GM10847 (cell line): ENCODE measurements around the gene C14orf180.

Source experiments
- POLR2A ChIP-seq: IDR thresholded peaks from 2 replicates; pipeline ENCODE4 v1.6.1; 2011; ENCODE audit not compliant: insufficient read length; ENCODE audit errors: extremely low read depth

The C14orf180 gene

GRCh38 chr14:104600141-104600643, 20.6 kb downstream of the C14orf180 start:
- TF ChIP-seq POLR2A, result no peak

GRCh38 chr14:104600805-104601204, 21.2 kb downstream of the C14orf180 start:
- no peak for TF ChIP-seq POLR2A

- no peak for TF ChIP-seq POLR2A
These were observed 22.2 kb downstream of the C14orf180 start for GRCh38 chr14:104601786-104602185.

- no peak for TF ChIP-seq POLR2A
These were observed 22.9 kb downstream of the C14orf180 start for GRCh38 chr14:104602315-104602932.

GRCh38 chr14:104602933-104603325, 23.4 kb downstream of the C14orf180 start:
- TF ChIP-seq POLR2A, result no peak

- TF ChIP-seq POLR2A, result no peak
These were observed 24.3 kb downstream of the C14orf180 start for GRCh38 chr14:104603711-104604401.

GRCh38 chr14:104604458-104605449, 25.2 kb downstream of the C14orf180 start, which contains the start of gene TMEM179:
TSS of gene TMEM179 (minus strand) at chr14:104604772. CDS start at chr14:104604741, 31 bp downstream.
- no peak for TF ChIP-seq POLR2A

GRCh38 chr14:104609666-104610065, 30.1 kb downstream of the C14orf180 start:
- TF ChIP-seq POLR2A, result no peak

- no peak for TF ChIP-seq POLR2A
These were observed 31.3 kb downstream of the C14orf180 start for GRCh38 chr14:104610749-104611310.

GRCh38 chr14:104611881-104612280, 32.3 kb downstream of the C14orf180 start:
- TF ChIP-seq POLR2A, result no peak

GRCh38 chr14:104614126-104614812, 34.7 kb downstream of the C14orf180 start:
- no peak for TF ChIP-seq POLR2A

- TF ChIP-seq POLR2A, result no peak
These were observed 45.4 kb downstream of the C14orf180 start for GRCh38 chr14:104624939-104625338.

GRCh38 chr14:104632781-104633180, 53.2 kb downstream of the C14orf180 start:
- TF ChIP-seq POLR2A, result no peak
